HuH-7 (cell line): Measurements from ENCODE around the gene TLX2.

Experiments
- DNase-seq: peaks from one replicate; pipeline ENCODE4 v3.0.0; 2011; ENCODE audit warnings: low spot score

Gene TLX2

GRCh38 chr2:74531666-74532065 lies 17.4 kb downstream of the TLX2 start:
- DNase-seq = no peak

- DNase-seq = peak; percentile 47
These were observed 18.0 kb downstream of the TLX2 start for GRCh38 chr2:74532222-74532621.

GRCh38 chr2:74533464-74533863 lies 19.2 kb downstream of the TLX2 start:
- DNase-seq = no peak

GRCh38 chr2:74534411-74534810 lies 20.2 kb downstream of the TLX2 start:
- DNase-seq = no peak

GRCh38 chr2:74535440-74535965 lies 21.3 kb downstream of the TLX2 start:
- DNase-seq = no peak

GRCh38 chr2:74536166-74536950 lies 22.1 kb downstream of the TLX2 start:
- no peak for DNase-seq

- no peak for DNase-seq
These were observed 22.9 kb downstream of the TLX2 start for GRCh38 chr2:74537140-74537539.

GRCh38 chr2:74538881-74539339 lies 24.7 kb downstream of the TLX2 start:
- DNase-seq = no peak

- DNase-seq = no peak
These were observed 26.0 kb downstream of the TLX2 start for GRCh38 chr2:74540291-74540690.

- DNase-seq = no peak
These were observed 28.7 kb downstream of the TLX2 start for GRCh38 chr2:74542978-74543377.

GRCh38 chr2:74544634-74545033 lies 30.4 kb downstream of the TLX2 start:
- peak; percentile 41 for DNase-seq

- no peak for DNase-seq
These were observed 31.8 kb downstream of the TLX2 start for GRCh38 chr2:74546004-74546403.

- no peak for DNase-seq
These were observed 34.1 kb downstream of the TLX2 start for GRCh38 chr2:74548285-74548899.

GRCh38 chr2:74548900-74549826 lies 34.9 kb downstream of the TLX2 start:
- DNase-seq = peak; percentile 67

- DNase-seq = no peak
These were observed 36.0 kb downstream of the TLX2 start for GRCh38 chr2:74550231-74550630.

GRCh38 chr2:74551530-74551929 lies 37.3 kb downstream of the TLX2 start:
- DNase-seq = no peak

GRCh38 chr2:74551942-74552913 lies 38.0 kb downstream of the TLX2 start:
- no peak for DNase-seq

GRCh38 chr2:74552914-74553811 lies 38.9 kb downstream of the TLX2 start:
- DNase-seq = no peak

GRCh38 chr2:74553892-74554819 lies 39.9 kb downstream of the TLX2 start, which contains the start of the genes DOK1 and LOXL3:
DOK1 (plus strand) TSS chr2:74554720; CDS start chr2:74554755, 35 bp downstream.
LOXL3 (minus strand) TSS chr2:74553942; CDS start chr2:74552634, 1,308 bp downstream.
- DNase-seq = peak; percentile 85
